Left ventricle myocardium inferior (tissue), 1 donor: Measurements from ENCODE around the gene ZNF732. TPM values are rescaled to one million over a fixed set of nuclear protein-coding genes. Genes with fewer than 3 reads are reported as not detected.

Experiments
- DNase-seq: peaks from one replicate; pipeline ENCODE4 v3.0.0-alpha.2; 2020
- H3K27ac ChIP-seq: fragments of 200-600 bp; replicated peaks from 2 replicates; pipeline ENCODE4 v1.8.0; 2021
- H3K27me3 ChIP-seq: fragments of 200-600 bp; 2 replicates; pipeline ENCODE4 v1.8.0; 2021; ENCODE audit warnings: low read depth
- H3K36me3 ChIP-seq: fragments of 200-600 bp; 2 replicates; pipeline ENCODE4 v1.8.0; 2021
- H3K4me1 ChIP-seq: fragments of 200-600 bp; 2 replicates; pipeline ENCODE4 v1.8.0; 2021
- H3K4me3 ChIP-seq: fragments of 200-600 bp; 2 replicates; pipeline ENCODE4 v1.8.0; 2021; ENCODE audit warnings: mild to moderate bottlenecking, moderate library complexity
- H3K9me3 ChIP-seq: fragments of 200-600 bp; replicated peaks from 2 replicates; pipeline ENCODE4 v1.8.0; 2021
- CTCF ChIP-seq: fragments of 200-600 bp; IDR thresholded peaks from 2 replicates; pipeline ENCODE4 v1.8.0; 2021; ENCODE audit warnings: antibody characterized with exemption, mild to moderate bottlenecking, borderline replicate concordance
- intact Hi-C: fragments of 100-400 bp; cut with micrococcal nuclease; formaldehyde crosslinking; loops from one replicate; pipeline ENCODE4 v1.11.0; 2022
- long read RNA-seq: library from polyadenylated mRNA; unstranded; transcript quantifications from one replicate; pipeline ENCODE4 v2.0.0, GENCODE V29; 2021
- total RNA-seq: library from RNA; stranded (reverse); fragmentation: NEBNext Ultra II Directional; extraction: Animal tissue kit (Norgen Biotek cat#: 25700); gene quantifications from one replicate; pipeline ENCODE4 v1.2.1, GENCODE V29; 2021
- donor health status: DM: no; HTN: yes; CAD: no; lungs with severe emphysema.

The ZNF732 gene
- not detected for total RNA-seq
- long read RNA-seq = 0 reads

GRCh38 chr4:304969-305680 is at the start of gene ZNF732:
Gene ZNF732, minus strand, starts transcription at chr4:305474. Its CDS starts 164 bp downstream, at chr4:305310.
- Histone ChIP-seq H3K36me3 (no peaks in the 10 kb centered on the region), H3K4me1 (peaks cover 17% of the 10 kb centered on the region), H3K4me3 (peak within 1 kb of the TSS; percentile 69), H3K9me3 (peaks cover 4% of the 10 kb centered on the region), H3K27ac (no peak within 1 kb of the TSS), H3K27me3 (peaks cover 39% of the 10 kb centered on the region)
- no peak for TF ChIP-seq CTCF
- intact Hi-C loops = no loop called here
- DNase-seq = peak; percentile 31

- H3K4me3 ChIP-seq = no peak overlapping the region
- intact Hi-C loops = no loop called here
Observed at GRCh38 chr4:340011-340410, 34.7 kb upstream of the ZNF732 start.

GRCh38 chr4:338759-339097 is 33.5 kb upstream of the ZNF732 start:
- intact Hi-C loops = no loop called here
- Histone ChIP-seq H3K4me1 (peaks cover 61% of the 10 kb centered on the region), H3K27me3 (no peaks in the 10 kb centered on the region), H3K36me3 (peaks cover 21% of the 10 kb centered on the region), H3K4me3 (peak overlapping the region; percentile 98), H3K9me3 (peaks cover 32% of the 10 kb centered on the region), H3K27ac (peak overlapping the region; percentile 99)
- no peak for TF ChIP-seq CTCF
- DNase-seq = no peak

More at GRCh38 chr4:340011-340410, 34.7 kb upstream of the ZNF732 start:
- TF ChIP-seq CTCF = peak; percentile 28
- Histone ChIP-seq H3K27me3 (no peaks in the 10 kb centered on the region), H3K9me3 (peaks cover 45% of the 10 kb centered on the region), H3K36me3 (peaks cover 34% of the 10 kb centered on the region), H3K27ac (no peak overlapping the region), H3K4me1 (peaks cover 61% of the 10 kb centered on the region)
- no peak for DNase-seq

- no peak for TF ChIP-seq CTCF
- intact Hi-C loops = no loop called here
Observed at GRCh38 chr4:337932-338758, 32.9 kb upstream of the ZNF732 start.

GRCh38 chr4:337143-337931 is 32.1 kb upstream of the ZNF732 start, which contains the start of gene ZNF141:
Gene ZNF141, plus strand, starts transcription at chr4:337814. Its CDS starts 170 bp downstream, at chr4:337984.
- TF ChIP-seq CTCF = no peak
- Histone ChIP-seq H3K36me3 (peaks cover 13% of the 10 kb centered on the region), H3K27me3 (no peaks in the 10 kb centered on the region), H3K27ac (peak within 1 kb of the TSS; percentile 99), H3K4me3 (peak within 1 kb of the TSS; percentile 98), H3K4me1 (peaks cover 58% of the 10 kb centered on the region), H3K9me3 (peaks cover 20% of the 10 kb centered on the region)
- intact Hi-C loops = no loop called here
- DNase-seq = peak; percentile 96

More at GRCh38 chr4:337932-338758, 32.9 kb upstream of the ZNF732 start:
- peak overlapping the region; percentile 98 for H3K4me3 ChIP-seq
- peaks cover 61% of the 10 kb centered on the region for H3K4me1 ChIP-seq
- H3K9me3 ChIP-seq = peaks cover 28% of the 10 kb centered on the region
- H3K27ac ChIP-seq = peak overlapping the region; percentile 99
- H3K36me3 ChIP-seq = peaks cover 18% of the 10 kb centered on the region
- H3K27me3 ChIP-seq = no peaks in the 10 kb centered on the region
- DNase-seq = no peak
